Fibroblast of lung (primary cell): ENCODE results near the gene ADCY2. TPM values are rescaled to one million over a fixed set of nuclear protein-coding genes. Genes with fewer than 3 reads are reported as not detected.

Experiments used
- DNase-seq, 2 donors: peaks; one replicate each; pipeline versions ENCODE4 v3.0.0 to v3.0.0-alpha.2; 2010; ENCODE audit warnings: low read depth in 2 of 2
- H2AFZ ChIP-seq: 2 replicates; pipeline ENCODE4 v1.5.1; 2012; ENCODE audit warnings: low read length, control low read depth, inconsistent platforms
- H3K27ac ChIP-seq: 2 replicates; pipeline ENCODE4 v1.5.1; 2011; ENCODE audit warnings: low read length, control low read depth; ENCODE audit not compliant: insufficient read depth
- H3K27me3 ChIP-seq: 2 replicates; pipeline ENCODE4 v1.5.1; 2011; ENCODE audit warnings: mild to moderate bottlenecking, low read length; ENCODE audit not compliant: control insufficient read depth, insufficient read depth
- H3K36me3 ChIP-seq: 2 replicates; pipeline ENCODE4 v1.5.1; 2011; ENCODE audit warnings: low read length; ENCODE audit not compliant: control insufficient read depth, insufficient read depth
- H3K4me1 ChIP-seq: 2 replicates; pipeline ENCODE4 v1.5.1; 2011; ENCODE audit warnings: low read length; ENCODE audit not compliant: control insufficient read depth, insufficient read depth; ENCODE audit errors: extremely low read depth
- H3K4me2 ChIP-seq: 2 replicates; pipeline ENCODE4 v1.5.1; 2011; ENCODE audit warnings: low read length, control low read depth; ENCODE audit not compliant: insufficient read depth; ENCODE audit errors: extremely low read depth
- H3K4me3 ChIP-seq, 4 experiments: fragments of 200-600 bp in 1 of 4; sonication (generic) in 1 of 4; replicated peaks in 1 of 4; 2 replicates each; pipeline ENCODE4 v1.5.1; 2011 to 2016; ENCODE audit warnings: low read length in 4 of 4, low read depth in 3 of 4, mild to moderate bottlenecking in 3 of 4, control low read depth in 2 of 4, inconsistent platforms in 1 of 4, mixed read lengths in 1 of 4; ENCODE audit not compliant: insufficient read depth in 1 of 4; ENCODE audit errors: control extremely low read depth in 1 of 4
- H3K79me2 ChIP-seq: 2 replicates; pipeline ENCODE4 v1.5.1; 2012; ENCODE audit warnings: mild to moderate bottlenecking, low read length, inconsistent platforms; ENCODE audit not compliant: control insufficient read depth, insufficient read depth
- H3K9ac ChIP-seq: 2 replicates; pipeline ENCODE4 v1.5.1; 2011; ENCODE audit warnings: mild to moderate bottlenecking, low read length, control low read depth; ENCODE audit not compliant: insufficient read depth
- H3K9me3 ChIP-seq: 2 replicates; pipeline ENCODE4 v1.5.1; 2012; ENCODE audit warnings: low read depth, low read length; ENCODE audit not compliant: control insufficient read depth, insufficient read depth
- H4K20me1 ChIP-seq: 2 replicates; pipeline ENCODE4 v1.5.1; 2011; ENCODE audit warnings: low read length; ENCODE audit not compliant: control insufficient read depth, insufficient read depth; ENCODE audit errors: extremely low read depth
- EZH2 ChIP-seq: IDR thresholded peaks from 2 replicates; pipeline ENCODE4 v1.5.1; 2012; ENCODE audit warnings: low read length, control low read depth, mild to moderate bottlenecking; ENCODE audit errors: missing control alignments
- polyA minus RNA-seq: library from RNA; depleted of rRNA, polyadenylated mRNA; stranded (reverse); fragments of >200 nt; gene quantifications from 2 replicates; pipeline ENCODE4 v1.2.3, GENCODE V29; 2011; ENCODE audit warnings: low replicate concordance
- polyA plus RNA-seq, 2 donors: library from polyadenylated mRNA; depleted of rRNA in 1 of 2; stranded (reverse) in 1 of 2; unstranded in 1 of 2; fragments of >200 nt; gene quantifications; 2 replicates each; pipeline ENCODE4 v1.2.1, GENCODE V29; 2011 to 2012; ENCODE audit warnings: missing spikeins in 1 of 2
- total RNA-seq: library from RNA; depleted of rRNA; stranded (reverse); fragments of >200 nt; gene quantifications from 2 replicates; pipeline ENCODE4 v1.2.1, GENCODE V29; 2014
- TF ChIP-seq, protein P1 (sequence below), 2 donors: IDR thresholded peaks in 1 of 2; conservative IDR thresholded peaks in 1 of 2; 1 replicate in 1 of 2; 2 replicates in 1 of 2; pipeline ENCODE4 v1.5.1; 2011 to 2012; ENCODE audit warnings: low read length in 2 of 2, control low read depth in 1 of 2, inconsistent platforms in 1 of 2, low read depth in 1 of 2, mild to moderate bottlenecking in 1 of 2

ADCY2 gene
- total RNA-seq (under 0.01 and 0.26 TPM in 2 replicates), polyA plus RNA-seq (0.05 and 0.11 TPM in 2 replicates), polyA minus RNA-seq (not detected in 2 replicates)
- 0.17 TPM in 1 of 2 replicates, not detected in the other for polyA plus RNA-seq (2012)

DNA sequence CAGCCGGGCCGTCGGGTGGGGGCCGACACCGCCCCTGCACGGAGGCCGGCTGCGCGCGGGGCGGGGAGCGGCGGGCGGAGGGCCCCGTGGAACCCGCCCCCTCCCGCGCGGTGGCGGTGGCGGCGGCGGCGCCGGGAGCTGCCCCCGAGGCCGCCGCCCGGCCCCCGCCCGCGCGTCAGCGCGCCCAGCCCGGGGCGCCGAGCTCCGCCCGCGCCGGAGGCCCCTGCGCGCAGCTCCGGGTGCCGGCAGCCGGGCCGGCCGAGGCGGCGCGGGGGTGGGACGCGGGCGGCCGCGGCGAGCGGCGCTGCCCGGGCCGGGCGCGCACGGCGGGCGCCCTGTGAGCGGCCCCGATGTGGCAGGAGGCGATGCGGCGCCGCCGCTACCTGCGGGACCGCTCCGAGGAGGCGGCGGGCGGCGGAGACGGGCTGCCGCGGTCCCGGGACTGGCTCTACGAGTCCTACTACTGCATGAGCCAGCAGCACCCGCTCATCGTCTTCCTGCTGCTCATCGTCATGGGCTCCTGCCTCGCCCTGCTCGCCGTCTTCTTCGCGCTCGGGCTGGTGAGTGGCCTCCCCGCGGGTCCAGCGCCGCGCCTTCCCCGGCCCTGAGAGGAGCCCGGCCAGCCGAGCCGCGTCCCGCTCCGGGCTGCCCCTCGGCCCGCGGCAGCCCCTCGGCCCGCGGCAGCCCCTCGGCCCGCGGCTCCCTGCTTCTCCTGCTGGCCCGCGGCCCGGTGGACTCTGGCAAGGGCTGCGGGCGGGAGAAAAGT lies at the start of gene ADCY2:
ADCY2 (plus strand) TSS at position 192 of the 766 bp plus-strand sequence; CDS start at position 351, 159 bp downstream.
- Histone ChIP-seq H3K9me3 (no peaks in the 10 kb centered on the region), H4K20me1 (no peaks in the 10 kb centered on the region), H3K79me2 (no peaks in the 10 kb centered on the region), H3K36me3 (no peaks in the 10 kb centered on the region), H3K4me1 (no peaks in the 10 kb centered on the region), H3K9ac (no peak within 1 kb of the TSS), H3K27me3 (peaks cover 6% of the 10 kb centered on the region), H3K4me2 (no peak within 1 kb of the TSS), H3K4me3 (peak within 1 kb of the TSS in 1 of 4 experiments; percentile 1), H3K27ac (no peak within 1 kb of the TSS), H2AFZ (no peak within 1 kb of the TSS)
- peak in 1 of 2 donors; percentile 34 for DNase-seq
- TF ChIP-seq EZH2, result peak; percentile 7
- TF ChIP-seq, protein P1, sequence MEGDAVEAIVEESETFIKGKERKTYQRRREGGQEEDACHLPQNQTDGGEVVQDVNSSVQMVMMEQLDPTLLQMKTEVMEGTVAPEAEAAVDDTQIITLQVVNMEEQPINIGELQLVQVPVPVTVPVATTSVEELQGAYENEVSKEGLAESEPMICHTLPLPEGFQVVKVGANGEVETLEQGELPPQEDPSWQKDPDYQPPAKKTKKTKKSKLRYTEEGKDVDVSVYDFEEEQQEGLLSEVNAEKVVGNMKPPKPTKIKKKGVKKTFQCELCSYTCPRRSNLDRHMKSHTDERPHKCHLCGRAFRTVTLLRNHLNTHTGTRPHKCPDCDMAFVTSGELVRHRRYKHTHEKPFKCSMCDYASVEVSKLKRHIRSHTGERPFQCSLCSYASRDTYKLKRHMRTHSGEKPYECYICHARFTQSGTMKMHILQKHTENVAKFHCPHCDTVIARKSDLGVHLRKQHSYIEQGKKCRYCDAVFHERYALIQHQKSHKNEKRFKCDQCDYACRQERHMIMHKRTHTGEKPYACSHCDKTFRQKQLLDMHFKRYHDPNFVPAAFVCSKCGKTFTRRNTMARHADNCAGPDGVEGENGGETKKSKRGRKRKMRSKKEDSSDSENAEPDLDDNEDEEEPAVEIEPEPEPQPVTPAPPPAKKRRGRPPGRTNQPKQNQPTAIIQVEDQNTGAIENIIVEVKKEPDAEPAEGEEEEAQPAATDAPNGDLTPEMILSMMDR (conservative IDR thresholded peaks at IDR 0.05 in 1 of 2, IDR thresholded peaks at IDR 0.05 in 1 of 2; ENCODE audit: low read depth in 1 of 2, low read length in 2 of 2), result no peak

DNA sequence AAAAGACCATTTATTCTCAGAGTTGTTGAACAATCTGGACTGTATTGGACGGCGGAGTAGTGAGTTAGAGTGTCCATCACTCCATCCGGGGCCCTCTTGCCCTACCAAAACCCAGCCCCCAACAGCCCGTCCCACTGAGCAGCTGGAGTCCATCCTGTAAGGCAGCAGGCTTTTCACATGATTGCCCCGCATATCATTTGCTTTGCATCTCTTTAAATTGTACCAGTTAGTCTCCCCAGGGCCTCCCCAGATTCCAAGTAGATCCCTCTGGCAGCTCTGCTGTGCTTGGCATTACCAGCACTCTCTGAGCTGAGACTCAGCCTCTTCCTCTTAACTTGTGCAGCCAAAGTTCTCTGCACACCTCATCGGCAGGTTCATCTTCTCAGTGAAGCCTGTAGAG lies 48.6 kb upstream of the ADCY2 start:
- H3K79me2 ChIP-seq, result no peaks in the 10 kb centered on the region
- no peak overlapping the region for H3K9ac ChIP-seq
- H2AFZ ChIP-seq, result no peak overlapping the region
- H3K4me1 ChIP-seq, result no peaks in the 10 kb centered on the region
- H3K27ac ChIP-seq, result no peak overlapping the region
- H3K4me3 ChIP-seq, result no peak overlapping the region
- no peak overlapping the region for H3K4me2 ChIP-seq
- no peaks in the 10 kb centered on the region for H3K27me3 ChIP-seq
- DNase-seq, result no peak
- no peaks in the 10 kb centered on the region for H3K9me3 ChIP-seq
- H4K20me1 ChIP-seq, result no peaks in the 10 kb centered on the region
- H3K36me3 ChIP-seq, result no peaks in the 10 kb centered on the region
- TF ChIP-seq EZH2, result no peak
- TF ChIP-seq, protein P1 (conservative IDR thresholded peaks at IDR 0.05 in 1 of 2, IDR thresholded peaks at IDR 0.05 in 1 of 2; ENCODE audit: low read depth in 1 of 2, low read length in 2 of 2), result no peak

DNA sequence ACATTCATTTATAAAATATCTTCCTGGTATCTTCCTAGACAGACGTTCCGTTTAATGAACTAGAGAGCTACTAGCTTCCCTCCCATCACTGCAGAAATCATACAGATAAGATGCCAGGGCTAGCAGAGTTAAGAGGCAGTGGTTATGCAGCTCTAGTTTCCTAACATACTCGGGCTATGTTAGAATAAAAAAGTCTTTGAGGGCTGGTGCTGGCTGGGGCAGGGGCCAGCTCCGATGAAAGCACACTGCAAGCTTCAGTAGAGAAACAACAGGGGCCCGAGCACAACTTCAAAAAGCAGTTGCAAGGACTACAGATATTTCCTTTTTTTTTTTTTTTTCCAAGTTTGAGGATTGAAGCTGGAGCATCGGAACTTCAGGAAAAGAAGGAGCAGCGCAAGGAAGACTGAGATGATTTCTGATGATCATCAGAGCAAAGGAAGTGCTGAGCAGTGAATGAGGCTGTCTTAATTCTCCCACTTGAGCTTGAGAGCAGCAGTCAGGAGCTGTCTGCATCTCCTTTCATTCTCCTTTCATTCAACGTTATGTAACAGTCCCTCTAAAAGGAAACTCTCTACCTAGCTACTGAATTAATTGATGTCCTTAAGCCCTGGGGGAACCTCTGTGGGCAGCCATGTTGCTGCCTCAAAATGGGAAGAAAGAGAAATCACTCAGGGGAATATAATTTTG lies 47.6 kb upstream of the ADCY2 start:
- DNase-seq, result no peak
- H3K4me1 ChIP-seq, result no peaks in the 10 kb centered on the region

More for the DNA sequence above, 47.6 kb upstream of the ADCY2 start:
- H4K20me1 ChIP-seq, result no peaks in the 10 kb centered on the region
- no peak overlapping the region for H3K4me2 ChIP-seq
- no peak overlapping the region for H3K9ac ChIP-seq
- H3K36me3 ChIP-seq, result no peaks in the 10 kb centered on the region
- TF ChIP-seq, protein P1 (conservative IDR thresholded peaks at IDR 0.05 in 1 of 2, IDR thresholded peaks at IDR 0.05 in 1 of 2; ENCODE audit: low read depth in 1 of 2, low read length in 2 of 2), result no peak
- TF ChIP-seq EZH2, result no peak
- H3K79me2 ChIP-seq, result no peaks in the 10 kb centered on the region
- no peaks in the 10 kb centered on the region for H3K27me3 ChIP-seq
- H3K4me3 ChIP-seq, result no peak overlapping the region
- no peak overlapping the region for H3K27ac ChIP-seq
- no peak overlapping the region for H2AFZ ChIP-seq
- no peaks in the 10 kb centered on the region for H3K9me3 ChIP-seq
